Measurements from ENCODE around the gene CYLD. TPM values are rescaled to one million over a fixed set of nuclear protein-coding genes. Genes with fewer than 3 reads are reported as not detected.

Gene CYLD
- polyA plus RNA-seq, 1 experiment = 12.3 TPM

DNA sequence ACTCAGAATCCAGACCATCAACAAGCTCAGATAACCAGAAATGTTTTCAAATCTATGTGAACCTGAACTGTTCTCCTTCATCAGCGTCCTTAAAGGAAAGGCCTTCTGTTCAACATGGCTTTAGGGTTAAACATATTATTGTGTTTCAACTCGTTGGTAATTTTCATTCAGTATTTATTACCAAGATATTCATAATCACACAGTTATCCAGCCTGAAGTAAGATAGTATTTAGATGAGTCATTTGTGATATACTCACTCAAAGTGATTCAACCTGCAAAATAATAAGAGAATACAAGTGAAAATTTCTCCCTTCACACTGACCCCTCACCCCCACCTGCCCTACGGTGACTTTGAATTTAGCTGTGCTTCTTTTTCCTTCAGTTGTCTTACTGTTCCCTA, 3.0 kb downstream of the CYLD start:
- ChIA-PET POLR2A (no interaction called here), CTCF (interaction anchor here (0.6 kb wide), 1 partner anchor 19 kb away, joined by 5 read pairs; no protein-coding TSS in a partner anchor)
- TF ChIP-seq CTCF (IDR thresholded peaks at IDR 0.05; ENCODE audit: insufficient read depth, low read depth, low read length) = no peak
- Histone ChIP-seq H3K27me3 (ENCODE audit: control insufficient read depth, insufficient read depth, low read length) (no peaks in the 10 kb centered on the region), H3K36me3 (ENCODE audit: control insufficient read depth, insufficient read depth, low read length) (no peaks in the 10 kb centered on the region), H3K4me3 (ENCODE audit: low read depth, low read length) (no peak overlapping the region)
- DNase-seq (ENCODE audit: low read depth) = no peak

GRCh38 chr16:50745940-50746339, 4.1 kb downstream of the CYLD start:
- no peak for DNase-seq (ENCODE audit: low read depth)
- Histone ChIP-seq H3K27me3 (ENCODE audit: control insufficient read depth, insufficient read depth, low read length) (no peaks in the 10 kb centered on the region), H3K36me3 (ENCODE audit: control insufficient read depth, insufficient read depth, low read length) (no peaks in the 10 kb centered on the region), H3K4me3 (ENCODE audit: low read depth, low read length) (no peak overlapping the region)
- CTCF ChIA-PET = interaction anchor here (1.0 to 1.9 kb wide), 2 partner anchors 60 to 788 kb away, joined by 3 to 11 read pairs; no protein-coding TSS in a partner anchor
- no peak for TF ChIP-seq CTCF (IDR thresholded peaks at IDR 0.05; ENCODE audit: insufficient read depth, low read depth, low read length)
- POLR2A ChIA-PET = no interaction called here

DNA sequence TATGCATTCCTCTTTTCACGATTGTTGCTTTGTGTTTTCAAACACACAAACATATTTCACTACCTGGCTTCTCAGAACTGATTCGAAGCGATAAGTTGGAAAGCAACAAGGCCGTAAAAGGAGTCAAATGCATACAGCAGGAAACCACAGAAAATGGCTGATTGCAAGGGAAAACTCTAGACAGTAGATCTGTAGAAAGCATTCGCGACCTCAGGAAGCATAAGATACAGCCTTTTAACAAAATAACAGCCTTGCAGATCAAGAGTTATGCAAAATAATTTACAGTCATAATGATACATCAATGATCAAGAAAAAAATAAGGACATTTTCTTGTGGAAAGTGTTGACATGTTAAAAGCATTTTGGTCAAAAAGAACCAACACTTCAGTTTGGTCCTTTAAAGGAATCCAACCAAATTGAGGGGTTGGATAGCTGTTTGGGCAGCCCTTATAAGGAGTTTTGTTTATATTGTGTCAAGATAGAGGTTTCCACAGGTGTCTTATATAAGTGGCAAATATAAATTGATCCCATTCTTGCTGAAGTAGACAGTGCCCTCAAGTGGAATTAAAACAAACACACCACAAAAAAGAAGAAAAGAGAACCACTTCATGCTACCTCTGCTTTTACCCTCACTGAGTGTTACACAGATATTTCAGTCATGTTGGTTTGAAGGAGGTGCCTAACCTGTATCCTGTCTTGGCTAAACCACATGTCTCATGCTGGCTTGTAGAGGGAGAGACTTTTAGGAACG, 5.5 kb downstream of the CYLD start:
- POLR2A ChIA-PET = no interaction called here
- Histone ChIP-seq H3K4me3 (ENCODE audit: low read depth, low read length) (no peak overlapping the region), H3K36me3 (ENCODE audit: control insufficient read depth, insufficient read depth, low read length) (no peaks in the 10 kb centered on the region), H3K27me3 (ENCODE audit: control insufficient read depth, insufficient read depth, low read length) (no peaks in the 10 kb centered on the region)
- no peak for DNase-seq (ENCODE audit: low read depth)
- no peak for TF ChIP-seq CTCF (IDR thresholded peaks at IDR 0.05; ENCODE audit: insufficient read depth, low read depth, low read length)
- CTCF ChIA-PET = interaction anchor here (0.7 to 1.9 kb wide), 5 partner anchors 18 to 722 kb away, joined by 3 to 11 read pairs (median 3); partner anchors contain the start of gene CNEP1R1

DNA sequence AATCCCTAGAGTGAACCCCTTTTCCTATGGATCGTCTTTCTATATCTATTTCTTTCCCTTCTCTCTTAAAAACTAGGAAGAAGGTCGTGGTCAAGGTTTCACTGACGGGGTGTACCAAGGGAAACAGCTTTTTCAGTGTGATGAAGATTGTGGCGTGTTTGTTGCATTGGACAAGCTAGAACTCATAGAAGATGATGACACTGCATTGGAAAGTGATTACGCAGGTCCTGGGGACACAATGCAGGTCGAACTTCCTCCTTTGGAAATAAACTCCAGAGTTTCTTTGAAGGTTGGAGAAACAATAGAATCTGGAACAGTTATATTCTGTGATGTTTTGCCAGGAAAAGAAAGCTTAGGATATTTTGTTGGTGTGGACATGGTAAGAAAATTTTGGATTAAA, 9.6 kb downstream of the CYLD start:
- TF ChIP-seq CTCF (IDR thresholded peaks at IDR 0.05; ENCODE audit: insufficient read depth, low read depth, low read length) = no peak
- Histone ChIP-seq H3K4me3 (ENCODE audit: low read depth, low read length) (no peak overlapping the region), H3K27me3 (ENCODE audit: control insufficient read depth, insufficient read depth, low read length) (no peaks in the 10 kb centered on the region), H3K36me3 (ENCODE audit: control insufficient read depth, insufficient read depth, low read length) (peaks cover 2% of the 10 kb centered on the region; the same call in 1 of the 2 replicates)
- ChIA-PET POLR2A (no interaction called here), CTCF (interaction anchor here (0.6 kb wide), 1 partner anchor 630 kb away, joined by 3 read pairs; no protein-coding TSS in a partner anchor)
- DNase-seq (ENCODE audit: low read depth) = no peak

- peaks cover 2% of the 10 kb centered on the region; the same call in 1 of the 2 replicates for H3K36me3 ChIP-seq (ENCODE audit: control insufficient read depth, insufficient read depth, low read length)
Observed at GRCh38 chr16:50752471-50753235, 10.8 kb downstream of the CYLD start.

More at GRCh38 chr16:50752471-50753235, 10.8 kb downstream of the CYLD start:
- no peak for DNase-seq (ENCODE audit: low read depth)
- Histone ChIP-seq H3K4me3 (ENCODE audit: low read depth, low read length) (no peak overlapping the region), H3K27me3 (ENCODE audit: control insufficient read depth, insufficient read depth, low read length) (no peaks in the 10 kb centered on the region)
- TF ChIP-seq CTCF (IDR thresholded peaks at IDR 0.05; ENCODE audit: insufficient read depth, low read depth, low read length) = no peak
- CTCF ChIA-PET = no interaction called here
- POLR2A ChIA-PET = no interaction called here
